DOHH2 (cell line): ENCODE data around the gene MKLN1.

Experiments
- CTCF ChIP-seq: fragments of 200-600 bp; sonication (generic); IDR thresholded peaks from one replicate; pipeline ENCODE4 v1.5.1; 2014; ENCODE audit warnings: antibody characterized with exemption, mild to moderate bottlenecking, low read depth, low read length; ENCODE audit not compliant: poor library complexity, severe bottlenecking
- EZH2phosphoT487 ChIP-seq: fragments of 200-600 bp; sonication (generic); IDR thresholded peaks from 2 replicates; pipeline ENCODE4 v1.6.1; 2017; ENCODE audit warnings: borderline replicate concordance, mild to moderate bottlenecking, antibody characterized with exemption, low read length, moderate library complexity, mixed read lengths

GRCh38 chr7:131329176-131329570, 1.5 kb downstream of the MKLN1 start:
- TF ChIP-seq CTCF (no peak), EZH2phosphoT487 (no peak)
